GM12801 (cell line): ENCODE data around the gene RNF186.

Experiments
- TF ChIP-seq, protein P1 (sequence below): IDR thresholded peaks from one replicate; pipeline ENCODE4 v1.5.1; 2011; ENCODE audit warnings: control low read depth; ENCODE audit not compliant: insufficient read length; ENCODE audit errors: extremely low read depth

RNF186 gene

DNA sequence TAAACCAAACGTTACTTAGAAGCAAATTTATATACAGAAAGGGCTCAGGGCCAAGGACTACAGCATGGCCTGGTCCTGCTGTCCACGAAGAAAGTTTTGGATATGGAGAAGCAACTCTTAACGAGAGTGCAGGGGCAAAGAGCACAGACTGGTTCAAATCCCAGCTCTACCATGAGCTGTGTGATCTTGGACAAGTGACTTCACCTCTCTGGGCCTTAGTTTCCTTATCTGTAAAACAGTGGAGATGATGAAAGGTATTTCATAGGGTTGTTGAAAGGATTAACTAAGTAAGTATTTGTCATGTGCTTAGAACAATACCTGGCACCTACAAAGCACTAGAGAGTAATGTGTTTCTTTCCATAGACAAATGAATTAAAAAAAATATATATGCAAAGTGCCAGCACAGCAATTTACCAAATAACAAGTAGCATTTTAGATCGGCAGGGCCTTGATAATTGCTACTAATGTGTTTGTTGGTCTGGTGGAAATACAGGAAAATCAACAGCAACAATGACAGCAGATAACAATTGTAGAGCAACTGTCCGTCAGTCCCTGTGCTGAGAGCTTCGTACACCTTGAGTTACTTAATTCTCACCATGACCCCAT is 40.8 kb downstream of the RNF186 start:
- TF ChIP-seq, protein P1, sequence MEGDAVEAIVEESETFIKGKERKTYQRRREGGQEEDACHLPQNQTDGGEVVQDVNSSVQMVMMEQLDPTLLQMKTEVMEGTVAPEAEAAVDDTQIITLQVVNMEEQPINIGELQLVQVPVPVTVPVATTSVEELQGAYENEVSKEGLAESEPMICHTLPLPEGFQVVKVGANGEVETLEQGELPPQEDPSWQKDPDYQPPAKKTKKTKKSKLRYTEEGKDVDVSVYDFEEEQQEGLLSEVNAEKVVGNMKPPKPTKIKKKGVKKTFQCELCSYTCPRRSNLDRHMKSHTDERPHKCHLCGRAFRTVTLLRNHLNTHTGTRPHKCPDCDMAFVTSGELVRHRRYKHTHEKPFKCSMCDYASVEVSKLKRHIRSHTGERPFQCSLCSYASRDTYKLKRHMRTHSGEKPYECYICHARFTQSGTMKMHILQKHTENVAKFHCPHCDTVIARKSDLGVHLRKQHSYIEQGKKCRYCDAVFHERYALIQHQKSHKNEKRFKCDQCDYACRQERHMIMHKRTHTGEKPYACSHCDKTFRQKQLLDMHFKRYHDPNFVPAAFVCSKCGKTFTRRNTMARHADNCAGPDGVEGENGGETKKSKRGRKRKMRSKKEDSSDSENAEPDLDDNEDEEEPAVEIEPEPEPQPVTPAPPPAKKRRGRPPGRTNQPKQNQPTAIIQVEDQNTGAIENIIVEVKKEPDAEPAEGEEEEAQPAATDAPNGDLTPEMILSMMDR = no peak

DNA sequence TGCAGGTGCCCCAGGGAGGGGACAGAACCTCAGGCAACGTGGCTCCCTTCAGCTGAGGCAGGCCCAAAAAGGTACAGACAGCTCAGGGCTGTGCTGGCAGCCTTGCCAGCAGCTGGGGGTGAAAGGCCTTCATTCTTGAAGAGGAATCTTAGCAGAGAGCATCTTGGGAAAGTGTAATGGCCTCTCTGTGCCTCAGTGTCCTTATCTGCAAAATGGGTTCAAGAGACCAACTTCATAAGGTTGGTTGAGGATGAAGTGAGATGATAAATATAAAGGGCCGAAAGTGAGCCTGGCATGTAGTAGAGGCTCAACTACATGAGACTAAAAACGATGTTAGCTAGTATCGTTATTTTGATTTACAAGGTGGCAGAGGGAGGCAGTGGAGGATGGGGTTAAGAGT is 41.6 kb downstream of the RNF186 start:
- TF ChIP-seq, protein P1 = no peak

DNA sequence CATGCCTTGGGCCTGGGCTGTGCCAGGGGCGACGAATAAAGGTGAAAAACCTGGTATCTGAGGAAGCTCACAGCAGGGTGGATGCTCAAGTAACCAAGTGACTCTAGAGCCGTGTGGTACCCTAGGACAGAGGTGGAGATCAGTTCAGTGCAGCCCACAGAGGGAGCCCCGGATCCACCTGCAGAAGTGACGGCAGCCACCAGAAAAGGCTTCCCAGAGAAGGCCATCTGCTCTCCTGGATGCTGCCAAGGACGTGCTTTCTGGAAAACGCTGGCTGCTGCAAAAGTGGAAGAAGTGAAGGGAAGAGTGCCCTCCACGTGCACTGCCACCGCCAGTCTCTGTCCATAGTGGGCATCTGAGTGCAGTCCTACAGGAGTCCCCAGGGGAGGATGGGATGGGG is 43.0 kb downstream of the RNF186 start:
- TF ChIP-seq, protein P1 = no peak

DNA sequence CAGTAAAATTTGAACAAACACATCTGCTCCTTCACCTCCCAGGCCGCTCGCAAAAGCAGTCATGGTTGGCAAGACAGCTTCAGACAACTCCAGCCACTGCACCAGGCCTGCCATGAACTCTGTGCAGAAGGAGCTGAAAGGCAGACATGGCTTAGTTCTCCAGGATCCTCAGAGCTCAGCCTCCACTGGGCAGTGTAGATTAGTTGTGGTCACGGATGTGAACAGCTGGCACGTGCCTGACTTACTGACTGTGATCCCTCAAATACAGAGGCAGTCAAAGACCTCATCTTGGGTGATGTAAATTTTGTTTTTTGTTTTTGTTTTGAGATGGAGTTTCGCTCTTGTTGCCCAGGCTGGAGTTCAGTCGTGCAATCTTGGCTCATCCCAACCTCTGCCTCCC is 43.7 kb downstream of the RNF186 start:
- TF ChIP-seq, protein P1 = no peak

DNA sequence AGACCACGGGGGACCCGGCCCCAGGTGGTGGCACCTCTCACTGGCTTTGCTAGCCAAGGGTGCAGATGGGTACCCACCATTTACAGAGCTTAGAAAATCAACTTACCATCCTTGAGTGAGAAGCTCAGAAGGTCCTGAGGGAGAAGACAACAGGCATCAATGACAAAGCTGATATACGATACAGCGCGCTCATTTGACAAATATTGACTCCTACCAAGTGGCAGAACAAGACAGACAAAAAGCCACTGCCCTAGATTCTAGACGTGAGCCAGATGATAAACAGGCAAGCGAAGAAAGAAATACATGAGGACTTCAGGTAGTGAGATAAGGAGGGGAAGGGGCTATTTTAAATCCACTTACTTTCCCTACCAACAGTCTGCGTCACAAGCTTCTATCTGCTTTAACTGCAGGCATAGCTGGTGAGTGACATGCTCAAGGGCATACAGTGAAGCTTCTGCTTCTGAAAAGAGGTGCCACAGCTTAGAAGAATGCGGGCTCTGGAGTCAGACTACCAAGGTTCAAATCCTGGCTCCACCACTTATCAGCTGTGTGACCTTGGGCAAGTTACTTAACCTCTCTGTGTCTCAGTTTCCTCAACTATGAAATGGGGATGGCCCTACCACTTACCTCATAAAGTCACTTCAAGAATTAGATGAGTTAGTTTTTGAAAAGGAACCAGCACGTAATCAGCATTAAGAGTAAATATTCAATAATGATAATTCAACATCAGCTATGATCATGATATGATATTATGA is 44.5 kb downstream of the RNF186 start:
- TF ChIP-seq, protein P1 = no peak

DNA sequence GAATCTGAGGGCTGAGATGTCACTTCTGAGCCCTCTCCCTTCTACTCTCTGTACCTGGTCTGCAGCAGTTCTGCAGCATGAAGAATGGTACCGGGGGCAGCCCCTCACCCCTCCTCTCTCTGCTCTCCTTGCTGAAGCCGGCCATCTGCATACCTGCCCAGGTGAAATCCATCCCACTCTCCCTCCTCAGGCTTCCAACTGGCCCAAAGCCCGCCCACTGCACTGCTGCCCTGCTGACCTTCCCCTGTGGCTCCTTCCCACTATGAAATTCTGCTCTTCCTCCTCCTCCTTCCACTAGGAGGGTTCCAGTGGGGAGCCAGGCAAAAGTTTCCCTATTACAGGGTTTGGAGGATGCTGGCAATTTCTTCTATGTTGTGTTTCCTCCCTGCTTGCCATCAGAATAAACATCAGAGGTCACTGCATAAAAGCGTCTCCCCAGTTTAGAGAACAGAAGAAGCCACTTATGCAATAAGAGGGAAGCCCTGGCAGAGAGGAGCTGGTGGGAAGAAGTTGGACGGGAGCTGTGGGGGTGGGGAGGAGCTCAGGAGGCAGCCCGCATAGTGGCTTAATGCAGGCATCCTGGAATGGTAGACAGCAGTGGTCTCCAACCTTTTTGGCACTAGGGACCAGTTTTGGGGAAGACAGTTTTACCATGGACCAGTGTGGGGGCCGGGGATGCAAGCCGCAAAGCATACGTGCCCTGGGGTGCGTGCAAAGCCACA is 45.7 kb downstream of the RNF186 start:
- TF ChIP-seq, protein P1 = no peak
